HepG2 (cell line): ENCODE measurements around the gene FAM156A. TPM values are rescaled to one million over a fixed set of nuclear protein-coding genes. Genes with fewer than 3 reads are reported as not detected.
A peak's percentile ranks its signal among the peaks of the same experiment; 100 is the strongest.
"Not testable (repeated sequence)": the region's sequence is repeated elsewhere in the genome, so short reads cannot be mapped to it uniquely, and the experiment has no call there.

ENCODE experiments used
- ATAC-seq: fragments of 200-7000 bp; cut with Tn5 transposase; 3 replicates; pipeline ENCODE4 v1.9.1; 2020; ENCODE audit warnings: mild to moderate bottlenecking, moderate library complexity
- BruUV-seq: library from RNA; stranded (reverse); fragments of 400-500 nt; replicated peaks from 2 replicates; lab custom pipeline; 2021; lab: Mats Ljungman, UMichigan
- CTCF ChIA-PET: fragments of 300-600 bp; formaldehyde crosslinking; extraction: SDS; loops from one replicate; lab custom pipeline; 2021; ENCODE audit warnings: low total read pairs, inconsistent platforms, low intra/inter-chr PET ratio; lab: Yijun Ruan, JAX
- POLR2A ChIA-PET: fragments of 350-600 bp; sonication (Branson Sonifier 250); formaldehyde crosslinking; loops from one replicate; lab custom pipeline; 2020; ENCODE audit warnings: antibody characterized with exemption, inconsistent platforms; lab: Yijun Ruan, JAX
- DNase-seq: peaks from one replicate; pipeline ENCODE4 v3.0.0-alpha.2; 2015; ENCODE audit warnings: low spot score
- FAIRE-seq: peaks from 3 replicates; lab custom pipeline; 2011; peaks lifted over from hg19 to GRCh38; lab: Jason Lieb, UNC
- H2AFZ ChIP-seq: one replicate; pipeline ENCODE4 v1.6.1; 2011; ENCODE audit warnings: low read length, inconsistent platforms
- H3K27ac ChIP-seq: fragments of 300-600 bp; 3 replicates; pipeline ENCODE4 v1.8.0; 2011; ENCODE audit warnings: mixed run types, mild to moderate bottlenecking, mixed read lengths, low read length, inconsistent platforms; ENCODE audit not compliant: insufficient read depth; ENCODE audit errors: extremely low read length
- H3K27me3 ChIP-seq, 2 experiments: fragments of 200-600 bp in 1 of 2; 2 replicates in 1 of 2; 3 replicates in 1 of 2; pipeline versions ENCODE4 v1.6.0 to v1.8.0; 2011; ENCODE audit warnings: low read length in 2 of 2, mild to moderate bottlenecking in 2 of 2, moderate library complexity in 2 of 2, inconsistent platforms in 1 of 2; ENCODE audit not compliant: insufficient read depth in 2 of 2, control insufficient read depth in 1 of 2
- H3K36me3 ChIP-seq, 2 experiments: fragments of 200-600 bp in 1 of 2; replicated peaks in 1 of 2; 2 replicates in 1 of 2; 3 replicates in 1 of 2; pipeline versions ENCODE4 v1.5.1 to v1.8.0; 2011; ENCODE audit warnings: low read length in 2 of 2, inconsistent platforms in 1 of 2; ENCODE audit not compliant: insufficient read depth in 2 of 2, control insufficient read depth in 1 of 2
- H3K4me1 ChIP-seq: 2 replicates; pipeline ENCODE4 v1.5.1; 2012; ENCODE audit warnings: low read length, inconsistent platforms; ENCODE audit not compliant: insufficient read depth
- H3K4me2 ChIP-seq: 2 replicates; pipeline ENCODE4 v1.6.0; 2011; ENCODE audit warnings: low read depth, low read length, inconsistent platforms
- H3K4me3 ChIP-seq, 3 experiments: fragments of 200-600 bp in 1 of 3; sonication (generic), shearing (Covaris generic) in 1 of 3; replicated peaks in 1 of 3; 2 replicates each; pipeline ENCODE4 v1.5.1; 2011 to 2016; ENCODE audit warnings: low read length in 3 of 3, inconsistent platforms in 2 of 3, low read depth in 2 of 3, mild to moderate bottlenecking in 2 of 3, control low read depth in 1 of 3, mixed read lengths in 1 of 3; ENCODE audit not compliant: insufficient read depth in 1 of 3
- H3K79me2 ChIP-seq: one replicate; pipeline ENCODE4 v1.6.1; 2011; ENCODE audit warnings: low read length, inconsistent platforms; ENCODE audit not compliant: insufficient read depth
- H3K9ac ChIP-seq: 2 replicates; pipeline ENCODE4 v1.6.0; 2011; ENCODE audit warnings: mild to moderate bottlenecking, low read depth, low read length, inconsistent platforms; ENCODE audit not compliant: insufficient read depth
- H3K9me3 ChIP-seq: 2 replicates; pipeline ENCODE4 v1.5.1; 2012; ENCODE audit warnings: mild to moderate bottlenecking, low read length
- H4K20me1 ChIP-seq: 2 replicates; pipeline ENCODE4 v1.6.0; 2011; ENCODE audit warnings: inconsistent platforms, mild to moderate bottlenecking, low read length, moderate library complexity; ENCODE audit not compliant: insufficient read depth
- WGBS: methylation state at CpG from one replicate; pipeline ENCODE4 v1.1.6; 2017; ENCODE audit warnings: low lambda C conversion rate; 5-methylcytosine and 5-hydroxymethylcytosine counted together
- in situ Hi-C: cut with HindIII; loops from 2 replicates; pipeline ENCODE4 v1.10.0; 2017; ENCODE audit warnings: low pct_unique_long_range_greater_than_20kb; ENCODE audit not compliant: extremely low pct_ligation_motif_present
- intact Hi-C: fragments of 100-400 bp; cut with micrococcal nuclease; formaldehyde crosslinking; loops from one replicate; pipeline ENCODE4 v1.10.0; 2022; ENCODE audit not compliant: unreplicated experiment
- polyA plus RNA-seq, 8 experiments: library from polyadenylated mRNA; depleted of rRNA in 3 of 8; stranded (reverse) in 7 of 8; unstranded in 1 of 8; fragments of >200 nt; fragmentation: Illumina TruSeq in 4 of 8; extraction: Trizol in 4 of 8; gene quantifications; 2 replicates each; pipeline versions ENCODE4 v1.2.1 to v1.2.3, GENCODE V29; 2011 to 2016; ENCODE audit warnings: low read depth in 4 of 8, missing spikeins in 1 of 8, mixed read lengths in 1 of 8; ENCODE audit not compliant: insufficient read depth in 1 of 8
- total RNA-seq, 5 experiments: library from RNA; depleted of rRNA; stranded (reverse); fragments of >200 nt; fragmentation: Illumina TruSeq; extraction: Trizol; gene quantifications; 2 replicates each; pipeline ENCODE4 v1.2.3, GENCODE V29; 2016; ENCODE audit warnings: low read depth in 1 of 5

Gene FAM156A
- total and polyA plus RNA-seq, 2 of the 13 experiments (the other 11 are each of a cell fraction or from before 2014, with no cell fraction given): 15.4 to 53.8 TPM

GRCh38 chrX:52909313-52909969, 48.9 kb downstream of the FAM156A start:
- peak; percentile 64 for ATAC-seq
- WGBS: no CpG with 5 or more reads among the region's 12 CpGs
- H3K27me3 ChIP-seq, DNase-seq, in situ Hi-C loops, H3K79me2 ChIP-seq, FAIRE-seq, H3K4me2 ChIP-seq, H3K4me1 ChIP-seq, H3K36me3 ChIP-seq, CTCF ChIA-PET, H2AFZ ChIP-seq, intact Hi-C loops, BruUV-seq, H3K4me3 ChIP-seq, H3K9me3 ChIP-seq, H3K9ac ChIP-seq, POLR2A ChIA-PET, H4K20me1 ChIP-seq, H3K27ac ChIP-seq: not testable (repeated sequence)

GRCh38 chrX:52907900-52908299, 50.4 kb downstream of the FAM156A start:
- H3K4me2 ChIP-seq, H3K36me3 ChIP-seq, in situ Hi-C loops, FAIRE-seq, H3K27ac ChIP-seq, H3K4me3 ChIP-seq, H4K20me1 ChIP-seq, H3K4me1 ChIP-seq, POLR2A ChIA-PET, BruUV-seq, intact Hi-C loops, H2AFZ ChIP-seq, H3K9ac ChIP-seq, ATAC-seq, DNase-seq, H3K9me3 ChIP-seq, CTCF ChIA-PET, H3K27me3 ChIP-seq, H3K79me2 ChIP-seq: not testable (repeated sequence)
- WGBS: no CpG with 5 or more reads among the region's 17 CpGs

- POLR2A ChIA-PET, H3K4me2 ChIP-seq, H3K4me3 ChIP-seq, H3K9ac ChIP-seq, BruUV-seq, FAIRE-seq, H3K4me1 ChIP-seq, CTCF ChIA-PET, H4K20me1 ChIP-seq, H2AFZ ChIP-seq, H3K36me3 ChIP-seq, H3K27ac ChIP-seq, H3K79me2 ChIP-seq, H3K9me3 ChIP-seq, H3K27me3 ChIP-seq, in situ Hi-C loops, intact Hi-C loops, ATAC-seq, DNase-seq: not testable (repeated sequence)
- no CpG with 5 or more reads among the region's 17 CpGs for WGBS
These were observed 51.2 kb downstream of the FAM156A start for GRCh38 chrX:52907137-52907536.

- DNase-seq, POLR2A ChIA-PET, H3K4me1 ChIP-seq, intact Hi-C loops, H3K9ac ChIP-seq, H4K20me1 ChIP-seq, BruUV-seq, in situ Hi-C loops, H3K36me3 ChIP-seq, FAIRE-seq, H3K27ac ChIP-seq, ATAC-seq, H3K79me2 ChIP-seq, CTCF ChIA-PET, H2AFZ ChIP-seq, H3K27me3 ChIP-seq, H3K4me2 ChIP-seq, H3K4me3 ChIP-seq, H3K9me3 ChIP-seq: not testable (repeated sequence)
- no CpG with 5 or more reads among the region's 4 CpGs for WGBS
These were observed 52.2 kb downstream of the FAM156A start for GRCh38 chrX:52906072-52906471.
